Stomach (tissue), 4 donors: ENCODE data around the gene SFXN1.

Experiments used
- EP300 ChIP-seq: sonication (generic); formaldehyde crosslinking; IDR thresholded peaks from one replicate; pipeline ENCODE4 v1.6.1; 2017; ENCODE audit warnings: antibody characterized with exemption
- POLR2A ChIP-seq, 4 donors: fragments of 450-650 bp; IDR thresholded peaks; one replicate each; pipeline ENCODE4 v1.6.1; 2016; ENCODE audit warnings: antibody characterized with exemption in 4 of 4, control low read depth in 2 of 4, mild to moderate bottlenecking in 1 of 4, moderate library complexity in 1 of 4
- POLR2AphosphoS5 ChIP-seq, 3 donors: sonication (generic); formaldehyde crosslinking; IDR thresholded peaks; one replicate each; pipeline ENCODE4 v1.6.1; 2016; ENCODE audit warnings: antibody characterized with exemption in 3 of 3
- TF ChIP-seq, protein P1 (sequence below), 7 experiments: fragments of 450-650 bp in 4 of 7; fragments of 200-600 bp in 3 of 7; sonication (generic) in 3 of 7; IDR thresholded peaks; one replicate each; pipeline ENCODE4 v1.5.1; 2016 to 2019; ENCODE audit warnings: antibody characterized with exemption in 7 of 7, control low read depth in 2 of 7, mild to moderate bottlenecking in 1 of 7

DNA sequence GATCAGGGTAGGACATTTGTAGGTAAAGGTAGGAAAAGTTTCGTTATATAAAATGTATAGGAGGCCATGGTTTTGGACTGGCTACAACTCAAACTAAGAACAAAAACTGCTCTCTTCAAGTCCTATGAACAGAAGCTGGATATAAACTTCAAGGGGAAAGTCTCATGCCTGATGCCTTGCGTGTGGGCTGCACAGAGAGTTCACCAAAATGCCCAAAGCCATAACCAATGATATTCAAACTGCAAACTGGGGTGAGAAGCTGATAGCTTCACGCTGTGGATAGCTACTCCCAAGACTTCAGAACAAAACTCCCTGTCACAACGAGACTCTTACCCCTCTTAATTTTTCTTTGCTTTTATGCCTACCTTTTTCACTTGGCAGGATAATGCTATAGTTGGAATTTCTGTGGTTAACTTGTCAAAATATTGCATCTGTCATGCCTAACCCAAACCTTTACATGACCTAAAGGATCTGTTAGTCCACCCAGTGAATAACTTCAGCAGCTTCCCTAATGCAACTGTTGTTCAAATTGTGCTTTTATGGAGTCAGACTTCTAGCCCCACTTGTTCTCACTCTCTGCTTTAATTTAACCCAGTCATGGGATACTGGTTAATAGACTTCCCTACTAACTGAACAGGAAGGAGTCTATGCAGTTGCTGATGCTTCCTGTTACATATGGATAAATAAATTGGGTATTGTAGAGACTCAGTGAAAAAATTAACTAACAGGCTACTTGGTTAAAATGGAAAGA is 71.9 kb downstream of the SFXN1 start:
- TF ChIP-seq, protein P1, sequence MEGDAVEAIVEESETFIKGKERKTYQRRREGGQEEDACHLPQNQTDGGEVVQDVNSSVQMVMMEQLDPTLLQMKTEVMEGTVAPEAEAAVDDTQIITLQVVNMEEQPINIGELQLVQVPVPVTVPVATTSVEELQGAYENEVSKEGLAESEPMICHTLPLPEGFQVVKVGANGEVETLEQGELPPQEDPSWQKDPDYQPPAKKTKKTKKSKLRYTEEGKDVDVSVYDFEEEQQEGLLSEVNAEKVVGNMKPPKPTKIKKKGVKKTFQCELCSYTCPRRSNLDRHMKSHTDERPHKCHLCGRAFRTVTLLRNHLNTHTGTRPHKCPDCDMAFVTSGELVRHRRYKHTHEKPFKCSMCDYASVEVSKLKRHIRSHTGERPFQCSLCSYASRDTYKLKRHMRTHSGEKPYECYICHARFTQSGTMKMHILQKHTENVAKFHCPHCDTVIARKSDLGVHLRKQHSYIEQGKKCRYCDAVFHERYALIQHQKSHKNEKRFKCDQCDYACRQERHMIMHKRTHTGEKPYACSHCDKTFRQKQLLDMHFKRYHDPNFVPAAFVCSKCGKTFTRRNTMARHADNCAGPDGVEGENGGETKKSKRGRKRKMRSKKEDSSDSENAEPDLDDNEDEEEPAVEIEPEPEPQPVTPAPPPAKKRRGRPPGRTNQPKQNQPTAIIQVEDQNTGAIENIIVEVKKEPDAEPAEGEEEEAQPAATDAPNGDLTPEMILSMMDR (IDR thresholded peaks at IDR 0.05), result no peak
- TF ChIP-seq POLR2A (IDR thresholded peaks at IDR 0.05) (no peak), EP300 (no peak), POLR2AphosphoS5 (IDR thresholded peaks at IDR 0.05) (no peak)
